NCI-H2196 (cell line): ENCODE measurements around the gene POMZP3.
"Not testable (repeated sequence)": the region's sequence is repeated elsewhere in the genome, so short reads cannot be mapped to it uniquely, and the experiment has no call there.

Source experiments
- DNase-seq: peaks from one replicate; lab custom pipeline; 2025; ENCODE audit not compliant: unreplicated experiment; lab: John Stamatoyannopoulos, UW

POMZP3 gene

GRCh38 chr7:76626989-76627642 is at the start of gene POMZP3:
POMZP3 (minus strand) TSS chr7:76627279; CDS start chr7:76626064, 1,215 bp downstream.
- not testable (repeated sequence) for DNase-seq

DNA sequence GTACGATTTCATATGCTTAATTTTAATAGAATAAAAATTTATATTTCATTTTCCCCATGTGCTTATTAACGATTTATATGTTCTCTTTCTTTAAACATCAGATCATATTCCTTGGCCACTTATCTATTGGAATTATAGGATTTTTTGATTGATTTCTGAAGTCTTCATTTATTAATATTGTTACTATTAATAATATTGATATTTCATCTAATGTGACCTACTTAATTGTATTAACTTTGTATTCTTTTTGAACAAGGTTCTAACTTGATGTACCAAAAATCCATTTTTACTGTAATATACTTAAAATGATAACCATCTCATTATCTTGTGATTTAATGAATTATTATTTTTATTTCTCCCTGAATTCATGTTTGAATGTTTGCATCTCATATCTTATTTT is 48.7 kb upstream of the POMZP3 start:
- not testable (repeated sequence) for DNase-seq

DNA sequence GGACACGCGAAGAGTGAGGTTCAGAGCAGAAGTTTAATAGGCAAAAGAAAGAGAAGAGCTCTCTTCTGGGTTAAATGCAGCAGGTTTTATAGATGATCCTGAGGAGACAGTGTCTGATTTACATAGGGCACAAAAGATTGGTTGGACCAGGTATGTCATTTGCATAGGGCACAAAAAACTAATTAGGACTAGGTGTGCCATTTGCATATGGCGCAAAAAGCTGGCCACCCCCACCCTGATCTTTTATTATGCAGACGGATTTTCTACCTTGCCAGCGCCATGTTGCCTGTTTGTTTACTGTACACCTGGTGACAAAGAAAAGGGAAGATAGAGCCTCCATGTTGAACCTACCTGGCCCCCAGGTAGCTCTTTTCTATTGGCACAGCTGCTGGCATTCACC is 46.3 kb upstream of the POMZP3 start:
- not testable (repeated sequence) for DNase-seq

DNA sequence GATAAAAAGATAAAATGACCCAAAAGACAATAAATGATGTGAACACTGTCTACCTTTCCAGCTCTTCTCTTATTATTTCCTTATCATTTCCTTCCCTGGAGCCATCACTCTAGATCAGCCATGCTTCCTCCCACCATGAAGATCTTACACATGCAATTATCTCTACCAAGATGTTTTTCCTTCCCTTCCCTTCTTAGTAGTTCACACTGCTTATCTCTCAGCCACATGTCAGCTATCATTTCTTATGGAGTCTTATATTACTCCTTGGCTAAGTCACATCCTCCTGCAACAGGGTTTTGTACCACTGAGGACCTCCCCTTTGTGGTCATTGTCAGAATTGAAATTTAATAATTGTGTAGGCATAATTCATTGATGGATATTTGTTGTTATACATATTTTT is 32.1 kb upstream of the POMZP3 start:
- DNase-seq = not testable (repeated sequence)

DNA sequence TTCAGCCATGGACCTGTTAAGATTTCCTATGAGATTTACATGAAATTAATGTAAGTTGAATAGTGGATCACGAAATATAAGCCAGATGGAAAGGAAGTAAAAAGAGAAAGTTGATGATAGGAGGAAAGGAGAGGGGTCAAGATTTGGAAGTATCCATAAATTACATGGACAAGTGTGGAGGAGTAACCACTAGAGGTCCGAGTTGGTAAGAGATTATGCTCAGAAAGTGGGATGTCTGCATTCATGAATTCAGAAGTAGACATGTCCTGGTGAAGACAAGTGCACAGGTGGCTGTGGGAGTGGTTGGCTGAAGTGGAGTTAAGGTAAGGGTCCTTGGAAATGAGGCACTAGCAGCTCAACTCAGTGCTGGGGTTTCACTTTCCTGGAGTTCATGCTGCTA is 29.3 kb upstream of the POMZP3 start:
- not testable (repeated sequence) for DNase-seq

DNA sequence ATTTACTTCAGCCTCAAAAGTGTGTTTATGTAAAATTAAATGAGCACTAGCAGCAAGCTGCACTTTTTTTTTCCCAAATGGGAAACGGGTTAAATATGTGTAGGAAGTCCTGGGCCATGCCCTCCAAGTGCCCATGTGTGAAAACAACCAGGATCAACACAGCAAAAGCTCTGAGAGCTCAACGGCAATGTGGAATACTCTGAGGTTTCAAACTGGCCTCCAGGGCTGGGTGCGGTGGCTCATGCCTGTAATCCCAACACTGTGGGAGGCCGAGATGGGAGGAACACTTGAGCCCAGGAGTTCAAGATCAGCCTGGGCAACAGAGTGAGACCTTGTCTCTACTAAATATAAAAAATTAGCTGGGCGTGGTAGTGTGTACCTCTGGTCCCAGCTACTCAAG is 15.5 kb upstream of the POMZP3 start:
- DNase-seq = not testable (repeated sequence)

- not testable (repeated sequence) for DNase-seq
Measured at GRCh38 chr7:76637061-76637691, 10.1 kb upstream of the POMZP3 start.

DNA sequence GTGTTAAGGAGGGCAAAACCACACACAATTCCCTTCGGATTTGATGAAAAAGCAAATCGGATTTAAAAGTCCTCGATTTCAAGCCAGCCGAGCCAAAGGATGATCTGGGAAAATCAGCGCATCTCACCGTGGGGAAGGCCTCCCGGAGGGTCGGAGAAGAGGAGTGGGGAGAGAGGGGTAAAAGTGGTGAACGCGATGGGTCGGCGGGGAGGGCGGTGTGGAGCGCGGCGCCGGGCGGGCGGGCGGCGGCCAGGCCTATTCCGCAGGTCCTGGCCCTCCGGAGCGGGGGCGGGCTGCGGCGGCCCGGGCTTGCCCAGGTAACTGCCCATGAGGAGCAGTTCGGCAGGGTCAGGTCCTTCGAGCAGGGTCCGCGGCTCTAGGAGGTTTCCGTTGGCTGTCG is 498 bp downstream of the POMZP3 start:
- DNase-seq = not testable (repeated sequence)

GRCh38 chr7:76619439-76620190 is 7.5 kb downstream of the POMZP3 start:
- not testable (repeated sequence) for DNase-seq

DNA sequence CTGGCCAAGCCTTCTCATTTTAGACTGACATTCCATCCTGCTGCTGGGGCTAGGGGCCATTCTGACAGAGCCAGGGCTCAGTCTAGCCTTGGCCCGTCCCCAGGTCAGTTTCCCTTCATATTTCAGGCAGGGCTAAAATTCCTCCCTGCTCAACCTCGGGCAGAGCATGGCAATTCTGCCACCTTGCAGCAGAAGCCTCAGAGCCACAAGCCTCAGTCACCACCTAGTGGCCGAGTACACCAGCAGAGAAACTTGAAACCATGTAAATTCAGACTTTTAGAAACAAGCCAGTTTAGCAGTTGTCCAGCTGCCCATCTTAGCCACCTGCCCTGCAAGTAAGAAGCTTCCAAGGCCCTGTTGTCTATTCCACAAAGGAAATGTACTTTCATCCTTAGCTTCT is 13.3 kb downstream of the POMZP3 start:
- DNase-seq = peak; percentile 48

DNA sequence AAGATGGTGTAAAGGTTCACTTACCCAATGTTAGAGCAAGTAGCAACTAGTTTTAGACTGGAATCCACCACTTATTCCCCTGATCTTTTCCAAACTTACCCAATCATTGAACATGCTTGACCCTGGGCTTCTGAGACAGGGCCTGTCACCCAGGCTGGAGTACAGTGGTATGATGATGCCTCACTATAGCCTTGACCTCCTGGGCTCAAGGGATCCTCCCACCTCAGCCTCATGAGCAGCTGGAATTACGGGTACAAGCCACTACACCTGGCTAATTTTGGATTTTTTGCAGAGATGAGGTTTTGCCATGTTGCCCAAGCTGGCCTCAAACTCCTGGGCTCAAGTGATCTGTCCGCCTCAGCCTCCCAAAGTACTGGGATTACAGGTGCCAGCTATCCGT is 14.8 kb downstream of the POMZP3 start:
- not testable (repeated sequence) for DNase-seq

DNA sequence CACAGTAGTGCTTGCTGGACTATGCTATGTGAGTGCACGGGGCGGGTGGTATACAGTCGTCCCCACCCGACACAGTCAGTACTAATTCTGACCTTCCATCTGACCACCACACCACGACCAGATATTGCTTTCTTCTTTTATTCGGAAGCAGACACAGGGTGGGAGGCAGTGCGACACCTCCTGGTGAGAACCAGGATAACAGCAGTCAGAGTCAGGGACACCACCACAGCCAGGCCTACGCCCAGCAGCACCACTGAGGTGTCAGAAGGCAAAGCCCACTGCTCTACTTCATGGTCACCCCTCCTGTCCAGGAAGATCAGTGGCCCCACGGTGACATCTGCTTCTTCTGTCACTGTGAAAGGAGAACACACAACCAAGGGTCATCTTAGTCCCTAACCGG is 17.2 kb downstream of the POMZP3 start:
- not testable (repeated sequence) for DNase-seq

DNA sequence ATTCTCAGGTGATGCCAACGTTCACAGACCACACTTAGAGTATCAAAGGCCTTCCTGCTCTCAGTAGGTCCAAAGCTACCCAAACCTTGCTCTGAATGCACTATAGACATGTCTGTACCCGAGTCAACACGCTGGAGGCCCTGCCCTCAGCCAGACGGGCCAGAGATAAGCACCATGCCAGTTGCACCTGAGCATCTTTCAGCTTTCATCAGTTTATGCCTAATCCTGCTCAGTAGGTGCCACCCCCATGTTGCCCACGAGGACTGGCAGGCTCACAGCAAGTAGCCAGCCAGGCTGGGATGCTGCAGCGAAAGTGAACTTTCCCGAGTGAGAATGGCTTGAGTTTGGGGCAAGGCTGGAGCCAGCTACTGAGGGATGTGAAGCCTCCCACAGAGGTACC is 18.6 kb downstream of the POMZP3 start:
- DNase-seq = not testable (repeated sequence)

DNA sequence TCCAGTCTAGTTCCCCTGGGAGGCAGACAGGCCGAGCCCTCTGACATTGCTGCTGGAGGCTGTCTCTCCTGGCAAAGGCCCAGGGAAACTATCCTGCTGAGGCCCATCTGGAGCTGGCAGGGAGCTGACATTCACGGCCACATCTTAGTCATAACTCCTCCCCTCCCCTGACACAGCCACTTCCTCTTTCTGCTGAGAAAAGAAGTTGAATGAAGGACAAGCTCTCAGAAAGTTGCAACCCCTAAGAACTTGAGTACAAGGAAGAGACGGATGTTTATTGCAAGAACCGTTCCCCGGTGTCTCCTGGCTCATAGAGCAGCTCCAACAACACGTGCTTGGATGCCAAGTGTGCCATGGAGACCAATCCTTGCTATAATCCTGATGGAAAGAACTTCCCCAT is 21.1 kb downstream of the POMZP3 start:
- DNase-seq = peak; percentile 50

- not testable (repeated sequence) for DNase-seq
Measured at GRCh38 chr7:76600650-76601049, 26.4 kb downstream of the POMZP3 start.

- DNase-seq = not testable (repeated sequence)
Measured at GRCh38 chr7:76600116-76600482, 27.0 kb downstream of the POMZP3 start.

DNA sequence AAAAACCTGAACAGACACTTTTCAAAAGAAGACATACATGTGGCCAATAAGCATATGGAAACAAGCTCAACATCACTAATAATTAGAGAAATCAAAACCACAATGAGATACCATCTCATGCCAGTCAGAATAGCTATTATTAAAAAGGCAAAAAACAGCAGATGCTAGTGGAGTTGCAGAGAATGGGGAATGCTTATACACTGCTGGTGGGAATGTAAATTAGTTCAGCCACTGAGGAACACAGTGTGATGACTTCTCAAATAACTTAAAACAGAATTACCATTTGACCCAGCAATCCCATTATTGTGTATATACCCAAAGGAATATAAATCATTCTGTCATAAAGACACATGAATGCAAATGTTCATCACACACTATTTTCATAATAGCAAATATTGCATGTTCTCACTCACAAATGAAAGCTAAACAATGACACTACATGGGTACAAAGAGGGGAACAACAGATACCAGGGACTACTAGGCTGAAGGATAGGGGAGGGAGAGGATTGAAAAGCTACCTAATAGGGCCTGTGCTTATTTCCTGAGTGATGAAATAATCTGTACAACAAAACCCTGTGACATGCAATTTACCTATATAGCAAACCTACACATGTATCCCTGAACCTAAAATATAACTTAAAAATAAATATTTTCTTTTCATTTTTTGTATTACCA is 28.4 kb downstream of the POMZP3 start:
- not testable (repeated sequence) for DNase-seq

DNA sequence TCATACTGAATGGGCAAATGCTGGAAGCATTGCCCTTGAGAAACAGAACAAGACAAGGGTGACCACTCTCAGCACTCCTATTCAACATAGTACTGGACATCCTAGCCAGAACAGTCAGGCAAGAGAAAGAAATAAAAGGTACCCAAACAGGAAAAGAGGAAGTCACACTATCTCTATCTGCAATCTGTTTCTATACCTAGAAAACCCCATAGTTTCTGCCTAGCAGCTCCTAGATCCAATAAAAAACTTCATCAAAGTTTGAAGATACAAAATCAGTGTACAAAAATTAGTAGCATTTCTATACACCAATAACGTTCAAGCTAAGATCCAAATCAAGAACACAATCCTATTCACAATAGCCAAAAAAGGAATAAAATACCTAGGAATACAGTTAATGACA is 29.8 kb downstream of the POMZP3 start:
- not testable (repeated sequence) for DNase-seq

DNA sequence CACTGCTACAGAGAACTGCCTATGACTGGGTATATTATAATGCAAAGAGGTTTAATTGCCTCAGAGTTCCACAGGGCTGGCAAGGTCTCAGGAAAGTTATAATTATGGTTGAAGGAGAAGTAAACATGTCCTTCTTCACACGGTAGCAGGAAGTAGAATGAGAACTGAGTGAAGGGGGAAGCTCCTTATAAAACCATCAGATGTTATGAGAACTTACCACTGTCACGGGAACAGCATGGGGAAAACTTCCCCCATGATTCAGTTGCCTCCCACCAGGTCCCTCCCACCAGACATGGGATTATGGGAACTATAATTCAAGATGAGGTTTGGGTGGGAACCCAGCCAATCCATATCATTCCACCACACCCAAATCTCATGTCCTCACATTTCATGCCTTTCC is 34.4 kb downstream of the POMZP3 start:
- not testable (repeated sequence) for DNase-seq

DNA sequence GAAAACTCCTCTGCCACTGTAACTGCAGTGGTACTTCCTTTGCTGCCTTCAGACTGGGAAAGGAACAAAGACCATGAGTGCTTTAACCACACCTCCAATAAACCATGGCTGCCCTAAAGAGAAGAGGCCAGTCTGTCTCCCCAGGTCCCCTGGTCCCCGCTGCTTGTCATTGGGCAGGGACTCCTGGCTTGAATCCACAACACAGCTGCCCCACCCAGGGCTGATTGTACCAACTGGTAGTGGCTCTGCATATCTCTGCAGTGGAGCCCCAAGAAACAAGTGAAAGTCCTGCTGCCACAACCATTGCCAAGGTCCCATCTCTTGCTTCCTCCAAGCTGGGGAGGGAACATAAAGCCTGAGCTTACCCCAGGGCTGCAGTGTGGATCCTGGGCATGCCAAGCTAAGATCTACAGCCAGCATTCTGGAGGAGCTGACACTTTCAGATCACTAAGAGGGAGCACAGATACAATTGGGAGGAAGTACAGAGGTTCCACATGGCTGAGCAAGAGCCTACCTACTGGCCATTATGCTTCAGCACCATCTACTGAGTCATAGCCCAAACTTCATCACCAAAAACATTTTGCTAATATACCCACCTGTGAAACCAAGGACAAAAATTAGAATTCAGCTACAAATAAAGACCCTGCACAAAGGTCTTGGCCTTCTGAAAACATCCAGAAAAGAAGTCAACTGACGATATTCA is 35.3 kb downstream of the POMZP3 start:
- DNase-seq = not testable (repeated sequence)

GRCh38 chr7:76591033-76591432 is 36.0 kb downstream of the POMZP3 start:
- not testable (repeated sequence) for DNase-seq
